Measurements from ENCODE around the gene CD93. TPM values are rescaled to one million over a fixed set of nuclear protein-coding genes. Genes with fewer than 3 reads are reported as not detected.

The CD93 gene
- total RNA-seq, 2 donors from 2014 or later = 13.9 to 31.1 TPM

- H3K36me3 ChIP-seq = no peaks in the 10 kb centered on the region
- no peaks in the 10 kb centered on the region for H3K4me1 ChIP-seq (replicated peaks)
- H3K4me3 ChIP-seq = no peak overlapping the region
- 81% methylated on average over 11 of the region's 11 CpGs for WGBS
- intact Hi-C loops (cut with DNase I) = no loop called here
- no peaks in the 10 kb centered on the region for H3K27me3 ChIP-seq (replicated peaks; ENCODE audit: insufficient read depth)
- H3K27ac ChIP-seq = no peak overlapping the region
- no peak for DNase-seq (ENCODE audit: low spot score)
- no peaks in the 10 kb centered on the region for H3K9me3 ChIP-seq
- TF ChIP-seq POLR2AphosphoS5 (IDR thresholded peaks at IDR 0.05) (peak; percentile 11), CTCF (IDR thresholded peaks at IDR 0.05) (no peak)
These were observed 17.3 kb upstream of the CD93 start for GRCh38 chr20:23103284-23104018.

GRCh38 chr20:23101696-23102406, 15.7 kb upstream of the CD93 start:
- no peak overlapping the region for H3K4me3 ChIP-seq
- TF ChIP-seq POLR2AphosphoS5 (IDR thresholded peaks at IDR 0.05) = no peak
- no peak for TF ChIP-seq CTCF (IDR thresholded peaks at IDR 0.05)
- TF ChIP-seq POLR2A (IDR thresholded peaks at IDR 0.05) = no peak
- 92% methylated on average over 5 of the region's 5 CpGs for WGBS
- H3K9me3 ChIP-seq = no peaks in the 10 kb centered on the region
- no peaks in the 10 kb centered on the region for H3K4me1 ChIP-seq (replicated peaks)
- DNase-seq (ENCODE audit: low spot score) = no peak
- no peaks in the 10 kb centered on the region for H3K27me3 ChIP-seq (replicated peaks; ENCODE audit: insufficient read depth)
- intact Hi-C loops (cut with DNase I) = no loop called here
- no peaks in the 10 kb centered on the region for H3K36me3 ChIP-seq
- no peak overlapping the region for H3K27ac ChIP-seq

GRCh38 chr20:23100720-23101107, 14.6 kb upstream of the CD93 start:
- DNase-seq (ENCODE audit: low spot score) = no peak
- TF ChIP-seq POLR2A (IDR thresholded peaks at IDR 0.05) (no peak), POLR2AphosphoS5 (IDR thresholded peaks at IDR 0.05) (no peak), CTCF (IDR thresholded peaks at IDR 0.05) (no peak)
- no peak overlapping the region for H3K4me3 ChIP-seq
- intact Hi-C loops (cut with DNase I) = no loop called here
- H3K4me1 ChIP-seq (replicated peaks) = no peaks in the 10 kb centered on the region
- no peaks in the 10 kb centered on the region for H3K27me3 ChIP-seq (replicated peaks; ENCODE audit: insufficient read depth)
- H3K27ac ChIP-seq = peak overlapping the region in 1 of 2 donors; percentile 24
- no peaks in the 10 kb centered on the region for H3K9me3 ChIP-seq
- H3K36me3 ChIP-seq = no peaks in the 10 kb centered on the region

- Histone ChIP-seq H3K36me3 (no peaks in the 10 kb centered on the region), H3K4me3 (no peak overlapping the region), H3K27ac (peak overlapping the region; percentile 28 to 58), H3K27me3 (replicated peaks; ENCODE audit: insufficient read depth) (no peaks in the 10 kb centered on the region), H3K9me3 (no peaks in the 10 kb centered on the region), H3K4me1 (replicated peaks) (no peaks in the 10 kb centered on the region)
- DNase-seq (ENCODE audit: low spot score) = peak; percentile 89
- WGBS = 48% methylated on average over 13 of the region's 13 CpGs
- peak; percentile 95 for TF ChIP-seq POLR2AphosphoS5 (IDR thresholded peaks at IDR 0.05)
- TF ChIP-seq POLR2A (IDR thresholded peaks at IDR 0.05) = no peak
- TF ChIP-seq CTCF (IDR thresholded peaks at IDR 0.05) = no peak
- intact Hi-C loops (cut with DNase I) = no loop called here
These were observed 13.9 kb upstream of the CD93 start for GRCh38 chr20:23099791-23100719.
